Measurements from ENCODE around the gene SCRN2. TPM values are rescaled to one million over a fixed set of nuclear protein-coding genes. Genes with fewer than 3 reads are reported as not detected.

Gene SCRN2
- total and polyA plus RNA-seq, 2 donors (not counting 3 experiments of a cell fraction or from before 2014, with no cell fraction given): 31.7 to 48.9 TPM

DNA sequence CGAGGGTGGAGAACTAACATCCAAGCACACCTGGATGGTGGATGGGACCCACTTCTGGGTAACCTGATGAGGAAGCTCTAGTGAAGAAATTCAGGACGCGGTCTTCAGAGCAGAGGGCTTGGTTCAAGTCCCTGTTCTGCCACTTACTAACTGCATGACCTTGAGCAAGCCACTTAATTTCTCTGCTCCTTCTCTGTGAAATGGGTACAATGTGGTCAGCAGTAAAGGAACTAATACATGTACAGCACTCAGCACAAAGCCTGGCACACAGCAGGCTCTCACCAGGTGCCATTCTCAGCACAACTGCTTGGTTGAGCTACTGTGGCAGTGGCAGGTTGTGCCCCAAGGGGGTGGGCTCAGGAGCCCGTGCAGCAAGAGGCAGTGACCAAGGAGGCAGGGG, 17.6 kb downstream of the SCRN2 start:
- dilution Hi-C loops (cut with MboI; ENCODE audit: extremely low pct_ligation_motif_present, low sequenced_read_pairs): no loop called here
- no peak overlapping the region for H3K4me2 ChIP-seq (ENCODE audit: insufficient read depth, low read length)
- POLR2A ChIA-PET: no interaction called here

More for the DNA sequence above, 17.6 kb downstream of the SCRN2 start:
- Histone ChIP-seq H2AFZ (ENCODE audit: low read depth, low read length) (no peak overlapping the region), H3K79me2 (ENCODE audit: control insufficient read depth, insufficient read depth, low read length) (peaks cover 9% of the 10 kb centered on the region), H3K4me3 (replicated peaks in 1 of 3; ENCODE audit: insufficient read depth in 1 of 3, low read depth in 1 of 3, low read length in 3 of 3) (no peak overlapping the region), H3K27ac (ENCODE audit: insufficient read depth, low read depth, low read length) (no peak overlapping the region), H3K27me3 (ENCODE audit: control insufficient read depth in 2 of 2, insufficient read depth in 2 of 2, low read length in 2 of 2) (no peaks in the 10 kb centered on the region), H3K9me3 (replicated peaks; ENCODE audit: control insufficient read depth, insufficient read depth, low read length) (no peaks in the 10 kb centered on the region), H3K36me3 (ENCODE audit: control insufficient read depth in 2 of 2, extremely low read depth in 1 of 2, insufficient read depth in 2 of 2, low read length in 2 of 2) (peaks cover 7 to 23% of the 10 kb centered on the region in 2 experiments), H4K20me1 (replicated peaks; ENCODE audit: control insufficient read depth, extremely low read depth, insufficient read depth, low read length) (no peaks in the 10 kb centered on the region), H3K9me1 (replicated peaks; ENCODE audit: control insufficient read depth, extremely low read depth, insufficient read depth, low read length) (no peaks in the 10 kb centered on the region), H3K4me1 (ENCODE audit: control insufficient read depth, extremely low read depth, insufficient read depth, low read length) (peaks cover 17% of the 10 kb centered on the region), H3K9ac (replicated peaks; ENCODE audit: extremely low read depth, insufficient read depth, low read length) (no peak overlapping the region)
- FAIRE-seq (no peak), DNase-seq (ENCODE audit: low read depth, low spot score) (no peak)
- TF ChIP-seq, protein P1, sequence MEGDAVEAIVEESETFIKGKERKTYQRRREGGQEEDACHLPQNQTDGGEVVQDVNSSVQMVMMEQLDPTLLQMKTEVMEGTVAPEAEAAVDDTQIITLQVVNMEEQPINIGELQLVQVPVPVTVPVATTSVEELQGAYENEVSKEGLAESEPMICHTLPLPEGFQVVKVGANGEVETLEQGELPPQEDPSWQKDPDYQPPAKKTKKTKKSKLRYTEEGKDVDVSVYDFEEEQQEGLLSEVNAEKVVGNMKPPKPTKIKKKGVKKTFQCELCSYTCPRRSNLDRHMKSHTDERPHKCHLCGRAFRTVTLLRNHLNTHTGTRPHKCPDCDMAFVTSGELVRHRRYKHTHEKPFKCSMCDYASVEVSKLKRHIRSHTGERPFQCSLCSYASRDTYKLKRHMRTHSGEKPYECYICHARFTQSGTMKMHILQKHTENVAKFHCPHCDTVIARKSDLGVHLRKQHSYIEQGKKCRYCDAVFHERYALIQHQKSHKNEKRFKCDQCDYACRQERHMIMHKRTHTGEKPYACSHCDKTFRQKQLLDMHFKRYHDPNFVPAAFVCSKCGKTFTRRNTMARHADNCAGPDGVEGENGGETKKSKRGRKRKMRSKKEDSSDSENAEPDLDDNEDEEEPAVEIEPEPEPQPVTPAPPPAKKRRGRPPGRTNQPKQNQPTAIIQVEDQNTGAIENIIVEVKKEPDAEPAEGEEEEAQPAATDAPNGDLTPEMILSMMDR (IDR thresholded peaks at IDR 0.05; ENCODE audit: extremely low read depth in 1 of 2, insufficient read depth in 1 of 2, low read depth in 1 of 2, low read length in 2 of 2): no peak
- no peak for TF ChIP-seq MYC (IDR thresholded peaks at IDR 0.05; ENCODE audit: low read depth, low read length)
- no peak for TF ChIP-seq FOS (IDR thresholded peaks at IDR 0.05; ENCODE audit: borderline replicate concordance, insufficient read depth, low read length)
- TF ChIP-seq, protein P2, sequence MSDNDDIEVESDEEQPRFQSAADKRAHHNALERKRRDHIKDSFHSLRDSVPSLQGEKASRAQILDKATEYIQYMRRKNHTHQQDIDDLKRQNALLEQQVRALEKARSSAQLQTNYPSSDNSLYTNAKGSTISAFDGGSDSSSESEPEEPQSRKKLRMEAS (IDR thresholded peaks at IDR 0.05; ENCODE audit: insufficient read depth, insufficient read length): no peak
- TF ChIP-seq POLR2AphosphoS5 (IDR thresholded peaks at IDR 0.05; ENCODE audit: insufficient read depth, low read depth, low read length): no peak
- TF ChIP-seq JUN (IDR thresholded peaks at IDR 0.05; ENCODE audit: borderline replicate concordance, insufficient read depth, insufficient read length, low read depth): no peak
- no peak for TF ChIP-seq EZH2 (IDR thresholded peaks at IDR 0.05; ENCODE audit: borderline replicate concordance, low read depth, low read length, severe bottlenecking)
- no peak for TF ChIP-seq GATA2 (IDR thresholded peaks at IDR 0.05; ENCODE audit: insufficient read depth, insufficient read length, low read depth, low read length)
- TF ChIP-seq POLR2A (IDR thresholded peaks at IDR 0.05; ENCODE audit: low read depth, low read length): no peak
- intact Hi-C loops (cut with micrococcal nuclease): no loop called here
- CTCF ChIA-PET: no interaction called here
- BruUV-seq (replicated peaks): no TSS peak

Data from endothelial cell of umbilical vein (primary cell).